BJ (cell line): ENCODE measurements around the gene ACOX3. TPM values are rescaled to one million over a fixed set of nuclear protein-coding genes. Genes with fewer than 3 reads are reported as not detected.

Experiments
- CTCF ChIA-PET: fragments of 350-600 bp; formaldehyde crosslinking; extraction: SDS; loops from one replicate; lab custom pipeline; 2021; ENCODE audit warnings: antibody characterized with exemption, inconsistent platforms; lab: Yijun Ruan, JAX
- POLR2A ChIA-PET: fragments of 300-600 bp; sonication (Branson Sonifier 250); formaldehyde crosslinking; extraction: SDS; loops from one replicate; lab custom pipeline; 2021; ENCODE audit warnings: antibody characterized with exemption; lab: Charles Lee
- DNase-seq: peaks from one replicate; pipeline ENCODE4 v3.0.0-alpha.2; 2011; ENCODE audit warnings: low read depth
- H3K27me3 ChIP-seq: 2 replicates; pipeline ENCODE4 v1.6.0; 2011; ENCODE audit warnings: low read length; ENCODE audit not compliant: control insufficient read depth, insufficient read depth
- H3K36me3 ChIP-seq: 2 replicates; pipeline ENCODE4 v1.5.1; 2011; ENCODE audit warnings: low read length; ENCODE audit not compliant: control insufficient read depth, insufficient read depth
- H3K4me3 ChIP-seq: 2 replicates; pipeline ENCODE4 v1.5.1; 2011; ENCODE audit warnings: low read depth, mild to moderate bottlenecking, control low read depth, low read length
- CTCF ChIP-seq: IDR thresholded peaks from 2 replicates; pipeline ENCODE4 v1.5.1; 2011; ENCODE audit warnings: low read depth, mild to moderate bottlenecking, control low read depth, inconsistent platforms, low read length, moderate library complexity; ENCODE audit not compliant: insufficient read depth
- polyA plus RNA-seq: library from polyadenylated mRNA; depleted of rRNA; stranded (reverse); fragments of >200 nt; gene quantifications from 2 replicates; pipeline ENCODE4 v1.2.3, GENCODE V29; 2011

Gene ACOX3
- polyA plus RNA-seq, 1 experiment = 10.2 TPM

GRCh38 chr4:8478371-8478770 is 37.8 kb upstream of the ACOX3 start:
- TF ChIP-seq CTCF = no peak
- ChIA-PET CTCF (interaction anchor here (0.8 kb wide), 1 partner anchor 9 kb away, joined by 3 read pairs; no protein-coding TSS in a partner anchor), POLR2A (no interaction called here)
- Histone ChIP-seq H3K36me3 (peaks cover 13% of the 10 kb centered on the region), H3K27me3 (no peaks in the 10 kb centered on the region), H3K4me3 (no peak overlapping the region)
- no peak for DNase-seq

- Histone ChIP-seq H3K27me3 (no peaks in the 10 kb centered on the region), H3K36me3 (peaks cover 13% of the 10 kb centered on the region), H3K4me3 (no peak overlapping the region)
- no peak for TF ChIP-seq CTCF
- POLR2A ChIA-PET = no interaction called here
- CTCF ChIA-PET = interaction anchor here (0.7 to 0.8 kb wide), 2 partner anchors 9 to 116 kb away, joined by 3 read pairs; no protein-coding TSS in a partner anchor
- DNase-seq = no peak
Measured at GRCh38 chr4:8477676-8478075, 37.2 kb upstream of the ACOX3 start.

- CTCF ChIA-PET = interaction anchor here (0.7 kb wide), 1 partner anchor 173 kb away, joined by 3 read pairs; no protein-coding TSS in a partner anchor
Measured at GRCh38 chr4:8477095-8477635, 36.6 kb upstream of the ACOX3 start.

GRCh38 chr4:8475751-8476575 is 35.4 kb upstream of the ACOX3 start:
- H3K27me3 ChIP-seq = no peaks in the 10 kb centered on the region
- ChIA-PET CTCF (interaction anchor here (0.7 kb wide), 1 partner anchor 174 kb away, joined by 3 read pairs; no protein-coding TSS in a partner anchor), POLR2A (no interaction called here)
- no peak for TF ChIP-seq CTCF
- no peak overlapping the region for H3K4me3 ChIP-seq
- no peak for DNase-seq
- peaks cover 13% of the 10 kb centered on the region for H3K36me3 ChIP-seq

More at GRCh38 chr4:8477095-8477635, 36.6 kb upstream of the ACOX3 start:
- TF ChIP-seq CTCF = no peak
- Histone ChIP-seq H3K27me3 (no peaks in the 10 kb centered on the region), H3K36me3 (peaks cover 13% of the 10 kb centered on the region), H3K4me3 (no peak overlapping the region)
- DNase-seq = no peak
- POLR2A ChIA-PET = no interaction called here

GRCh38 chr4:8474856-8475255 is 34.3 kb upstream of the ACOX3 start:
- TF ChIP-seq CTCF = no peak
- Histone ChIP-seq H3K4me3 (no peak overlapping the region), H3K36me3 (peaks cover 17% of the 10 kb centered on the region), H3K27me3 (no peaks in the 10 kb centered on the region)
- CTCF ChIA-PET = interaction anchor here (1.0 to 8.5 kb wide), 3 partner anchors 27 to 117 kb away, joined by 3 to 108 read pairs (median 13); partner anchors contain the start of gene CPZ
- DNase-seq = no peak
- POLR2A ChIA-PET = no interaction called here
